ENCODE measurements around the gene SCAND1. TPM values are rescaled to one million over a fixed set of nuclear protein-coding genes. Genes with fewer than 3 reads are reported as not detected.
"Not testable (repeated sequence)": the region's sequence is repeated elsewhere in the genome, so short reads cannot be mapped to it uniquely, and the experiment has no call there.

Gene SCAND1
- 100 to 1,000 TPM in 1 of 3 donors, 10 to 100 TPM in 2; 76.7 to 115 (median 79.7) TPM for polyA plus RNA-seq

- H3K27ac ChIP-seq (ENCODE audit: low read depth, low read length) = peak within 1 kb of the TSS; percentile 65
- WGBS, 3 donors = 0 to 1% (median 0%) methylated on average over 72 to 76 of the region's 76 CpGs
Observed at GRCh38 chr20:35954200-35954906, at the start of gene SCAND1. SCAND1 (minus strand) TSS chr20:35954502; CDS start chr20:35954284, 218 bp downstream.

GRCh38 chr20:36004045-36004444 is 49.7 kb upstream of the SCAND1 start:
- WGBS, 3 donors = 50 to 76% (median 74%) methylated on average over 1 of the region's 1 CpG
- no peak overlapping the region for H3K27ac ChIP-seq (ENCODE audit: low read depth, low read length)

GRCh38 chr20:36002855-36003254 is 48.6 kb upstream of the SCAND1 start:
- H3K27ac ChIP-seq (ENCODE audit: low read depth, low read length) = no peak overlapping the region

- WGBS, 3 donors = 93 to 98% (median 95%) methylated on average over 9 to 20 of the region's 34 CpGs
- H3K27ac ChIP-seq (ENCODE audit: low read depth, low read length) = not testable (repeated sequence)
Observed at GRCh38 chr20:36001331-36001730, 47.0 kb upstream of the SCAND1 start.

- H3K27ac ChIP-seq (ENCODE audit: low read depth, low read length) = not testable (repeated sequence)
- 92 to 96% (median 95%) methylated on average over 8 of the region's 8 CpGs for WGBS, 3 donors
Observed at GRCh38 chr20:35996492-35996891, 42.2 kb upstream of the SCAND1 start.

- no peak overlapping the region for H3K27ac ChIP-seq (ENCODE audit: low read depth, low read length)
- 1 to 3% (median 2%) methylated on average over 6 of the region's 6 CpGs for WGBS, 3 donors
Observed at GRCh38 chr20:35994994-35995453, 40.7 kb upstream of the SCAND1 start.

GRCh38 chr20:35992713-35993335 is 38.5 kb upstream of the SCAND1 start:
- WGBS, 3 donors = 1% methylated on average over 6 of the region's 6 CpGs
- no peak overlapping the region for H3K27ac ChIP-seq (ENCODE audit: low read depth, low read length)

GRCh38 chr20:35991142-35991771 is 37.0 kb upstream of the SCAND1 start:
- H3K27ac ChIP-seq (ENCODE audit: low read depth, low read length) = no peak overlapping the region
- 17 to 38% (median 35%) methylated on average over 3 of the region's 3 CpGs for WGBS, 3 donors

- 71 to 80% (median 80%) methylated on average over 2 of the region's 2 CpGs for WGBS, 3 donors
- H3K27ac ChIP-seq (ENCODE audit: low read depth, low read length) = no peak overlapping the region
Observed at GRCh38 chr20:35988910-35989463, 34.7 kb upstream of the SCAND1 start.

- 77 to 87% (median 83%) methylated on average over 2 of the region's 2 CpGs for WGBS, 3 donors
- H3K27ac ChIP-seq (ENCODE audit: low read depth, low read length) = no peak overlapping the region
Observed at GRCh38 chr20:35985806-35986205, 31.5 kb upstream of the SCAND1 start.

GRCh38 chr20:35984382-35984781 is 30.1 kb upstream of the SCAND1 start:
- WGBS, 3 donors = 60 to 82% (median 61%) methylated on average over 6 of the region's 6 CpGs
- H3K27ac ChIP-seq (ENCODE audit: low read depth, low read length) = no peak overlapping the region

GRCh38 chr20:35981969-35982368 is 27.7 kb upstream of the SCAND1 start:
- WGBS, 3 donors = 52 to 59% (median 53%) methylated on average over 3 of the region's 3 CpGs
- H3K27ac ChIP-seq (ENCODE audit: low read depth, low read length) = no peak overlapping the region

- 61 to 66% (median 62%) methylated on average over 5 of the region's 5 CpGs for WGBS, 3 donors
- no peak overlapping the region for H3K27ac ChIP-seq (ENCODE audit: low read depth, low read length)
Observed at GRCh38 chr20:35979544-35979943, 25.2 kb upstream of the SCAND1 start.

GRCh38 chr20:35978041-35978513 is 23.8 kb upstream of the SCAND1 start:
- 73 to 91% (median 80%) methylated on average over 9 of the region's 9 CpGs for WGBS, 3 donors
- no peak overlapping the region for H3K27ac ChIP-seq (ENCODE audit: low read depth, low read length)

GRCh38 chr20:35975576-35976373 is 21.5 kb upstream of the SCAND1 start:
- H3K27ac ChIP-seq (ENCODE audit: low read depth, low read length) = no peak overlapping the region
- WGBS, 3 donors = 68 to 70% (median 70%) methylated on average over 9 of the region's 9 CpGs

- WGBS, 3 donors = 77 to 80% (median 79%) methylated on average over 4 of the region's 4 CpGs
- H3K27ac ChIP-seq (ENCODE audit: low read depth, low read length) = no peak overlapping the region
Observed at GRCh38 chr20:35974256-35974655, 20.0 kb upstream of the SCAND1 start.

GRCh38 chr20:35972462-35972861 is 18.2 kb upstream of the SCAND1 start:
- 63 to 92% (median 89%) methylated on average over 4 of the region's 4 CpGs for WGBS, 3 donors
- H3K27ac ChIP-seq (ENCODE audit: low read depth, low read length) = no peak overlapping the region

GRCh38 chr20:35971981-35972380 is 17.7 kb upstream of the SCAND1 start:
- no peak overlapping the region for H3K27ac ChIP-seq (ENCODE audit: low read depth, low read length)
- 94 to 98% (median 98%) methylated on average over 2 of the region's 2 CpGs for WGBS, 3 donors

Measured in adipose tissue (tissue), 3 donors.